GM12872 (cell line): ENCODE data around the gene PIK3R1.

Experiments
- CTCF ChIP-seq: IDR thresholded peaks from 3 replicates; pipeline ENCODE4 v1.5.1; 2011; ENCODE audit warnings: low read depth, mild to moderate bottlenecking, low read length, moderate library complexity; ENCODE audit not compliant: insufficient read depth

The PIK3R1 gene

GRCh38 chr5:68290847-68291246 is 75.3 kb downstream of the PIK3R1 start:
- TF ChIP-seq CTCF = no peak

GRCh38 chr5:68292316-68292715 is 76.8 kb downstream of the PIK3R1 start:
- TF ChIP-seq CTCF = no peak

GRCh38 chr5:68295772-68296171 is 80.2 kb downstream of the PIK3R1 start:
- no peak for TF ChIP-seq CTCF

GRCh38 chr5:68296895-68297294 is 81.3 kb downstream of the PIK3R1 start:
- no peak for TF ChIP-seq CTCF

GRCh38 chr5:68297656-68298055 is 82.1 kb downstream of the PIK3R1 start:
- no peak for TF ChIP-seq CTCF

- TF ChIP-seq CTCF = no peak
Observed at GRCh38 chr5:68298479-68298878, 82.9 kb downstream of the PIK3R1 start.

GRCh38 chr5:68299105-68299504 is 83.5 kb downstream of the PIK3R1 start:
- TF ChIP-seq CTCF = no peak

- no peak for TF ChIP-seq CTCF
Observed at GRCh38 chr5:68299575-68299974, 84.0 kb downstream of the PIK3R1 start.
